ENCODE measurements around the gene DENND1A. TPM values are rescaled to one million over a fixed set of nuclear protein-coding genes. Genes with fewer than 3 reads are reported as not detected.
"Not testable (repeated sequence)": the region's sequence is repeated elsewhere in the genome, so short reads cannot be mapped to it uniquely, and the experiment has no call there.

DENND1A gene
- total and polyA plus RNA-seq, 4 donors = 13.4 to 30.5 (median 28.3) TPM

GRCh38 chr9:123952641-123953495 lies 22.9 kb upstream of the DENND1A start:
- 76% methylated on average over 7 of the region's 9 CpGs for WGBS (ENCODE audit: insufficient coverage)
- H3K27me3 ChIP-seq (ENCODE audit: control insufficient read depth, insufficient read depth, low read length) = no peaks in the 10 kb centered on the region
- DNase-seq (ENCODE audit: low read depth in 4 of 6, low spot score in 6 of 6) = peak in 1 of 6 donors; percentile 34

DNA sequence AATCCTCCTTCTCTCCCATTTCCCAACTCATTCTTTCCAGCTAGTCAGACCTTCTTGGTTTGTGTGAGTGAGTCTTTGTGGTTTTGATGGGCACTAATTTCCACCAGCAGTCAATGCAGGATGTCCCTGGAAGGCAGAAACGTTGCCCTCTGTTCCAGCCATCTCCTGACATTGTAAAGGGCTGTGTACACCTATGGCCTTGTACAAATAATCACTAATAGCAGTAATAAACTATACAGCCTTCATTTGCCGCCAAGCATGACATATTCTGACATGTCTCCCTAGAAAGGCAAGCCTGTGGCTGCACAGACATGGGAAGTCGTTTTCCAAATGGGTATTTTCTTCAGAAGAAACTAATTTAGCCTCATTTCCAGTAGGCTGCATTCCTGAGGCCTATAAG lies 18.4 kb upstream of the DENND1A start:
- Histone ChIP-seq H3K27me3 (ENCODE audit: control insufficient read depth, insufficient read depth, low read length) (no peaks in the 10 kb centered on the region), H3K27ac (ENCODE audit: low read depth, low read length) (no peak overlapping the region), H3K9me3 (ENCODE audit: control insufficient read depth, insufficient read depth, low read length) (no peaks in the 10 kb centered on the region), H3K4me3 (ENCODE audit: low read depth, low read length) (no peak overlapping the region), H3K4me1 (ENCODE audit: control insufficient read depth, insufficient read depth, low read length) (peaks cover 2% of the 10 kb centered on the region), H3K36me3 (ENCODE audit: control insufficient read depth, insufficient read depth, low read length) (no peaks in the 10 kb centered on the region)
- 64% methylated on average over 2 of the region's 3 CpGs for WGBS (ENCODE audit: insufficient coverage)
- no peak for DNase-seq (ENCODE audit: low read depth in 4 of 6, low spot score in 6 of 6)

More at GRCh38 chr9:123952641-123953495, 22.9 kb upstream of the DENND1A start:
- H3K4me1 ChIP-seq (ENCODE audit: control insufficient read depth, insufficient read depth, low read length) = peaks cover 2% of the 10 kb centered on the region
- no peaks in the 10 kb centered on the region for H3K9me3 ChIP-seq (ENCODE audit: control insufficient read depth, insufficient read depth, low read length)
- no peak overlapping the region for H3K27ac ChIP-seq (ENCODE audit: low read depth, low read length)
- H3K4me3 ChIP-seq (ENCODE audit: low read depth, low read length) = no peak overlapping the region
- no peaks in the 10 kb centered on the region for H3K36me3 ChIP-seq (ENCODE audit: control insufficient read depth, insufficient read depth, low read length)

GRCh38 chr9:123947326-123947725 lies 17.4 kb upstream of the DENND1A start:
- H3K27ac ChIP-seq (ENCODE audit: low read depth, low read length) = no peak overlapping the region
- H3K4me1 ChIP-seq (ENCODE audit: control insufficient read depth, insufficient read depth, low read length) = no peaks in the 10 kb centered on the region
- DNase-seq (ENCODE audit: low read depth in 4 of 6, low spot score in 6 of 6) = no peak
- no peaks in the 10 kb centered on the region for H3K27me3 ChIP-seq (ENCODE audit: control insufficient read depth, insufficient read depth, low read length)
- no peaks in the 10 kb centered on the region for H3K36me3 ChIP-seq (ENCODE audit: control insufficient read depth, insufficient read depth, low read length)
- no peak overlapping the region for H3K4me3 ChIP-seq (ENCODE audit: low read depth, low read length)
- WGBS (ENCODE audit: insufficient coverage) = no CpG with 5 or more reads among the region's 2 CpGs
- no peaks in the 10 kb centered on the region for H3K9me3 ChIP-seq (ENCODE audit: control insufficient read depth, insufficient read depth, low read length)

- DNase-seq (ENCODE audit: low read depth in 4 of 6, low spot score in 6 of 6) = no peak
- Histone ChIP-seq H3K36me3 (ENCODE audit: control insufficient read depth, insufficient read depth, low read length) (no peaks in the 10 kb centered on the region), H3K27me3 (ENCODE audit: control insufficient read depth, insufficient read depth, low read length) (no peaks in the 10 kb centered on the region), H3K9me3 (ENCODE audit: control insufficient read depth, insufficient read depth, low read length) (no peaks in the 10 kb centered on the region), H3K4me3 (ENCODE audit: low read depth, low read length) (no peak overlapping the region), H3K4me1 (ENCODE audit: control insufficient read depth, insufficient read depth, low read length) (no peaks in the 10 kb centered on the region), H3K27ac (ENCODE audit: low read depth, low read length) (no peak overlapping the region)
- WGBS (ENCODE audit: insufficient coverage) = 82% methylated on average over 3 of the region's 8 CpGs
Observed at GRCh38 chr9:123946101-123946821, 16.3 kb upstream of the DENND1A start.

- WGBS (ENCODE audit: insufficient coverage) = 85% methylated on average over 11 of the region's 12 CpGs
- DNase-seq (ENCODE audit: low read depth in 4 of 6, low spot score in 6 of 6) = no peak
- H3K9me3 ChIP-seq (ENCODE audit: control insufficient read depth, insufficient read depth, low read length) = no peaks in the 10 kb centered on the region
- H3K36me3 ChIP-seq (ENCODE audit: control insufficient read depth, insufficient read depth, low read length) = no peaks in the 10 kb centered on the region
- H3K4me3 ChIP-seq (ENCODE audit: low read depth, low read length) = no peak overlapping the region
- H3K4me1 ChIP-seq (ENCODE audit: control insufficient read depth, insufficient read depth, low read length) = no peaks in the 10 kb centered on the region
- no peak overlapping the region for H3K27ac ChIP-seq (ENCODE audit: low read depth, low read length)
- H3K27me3 ChIP-seq (ENCODE audit: control insufficient read depth, insufficient read depth, low read length) = no peaks in the 10 kb centered on the region
Observed at GRCh38 chr9:123945532-123945931, 15.6 kb upstream of the DENND1A start.

DNA sequence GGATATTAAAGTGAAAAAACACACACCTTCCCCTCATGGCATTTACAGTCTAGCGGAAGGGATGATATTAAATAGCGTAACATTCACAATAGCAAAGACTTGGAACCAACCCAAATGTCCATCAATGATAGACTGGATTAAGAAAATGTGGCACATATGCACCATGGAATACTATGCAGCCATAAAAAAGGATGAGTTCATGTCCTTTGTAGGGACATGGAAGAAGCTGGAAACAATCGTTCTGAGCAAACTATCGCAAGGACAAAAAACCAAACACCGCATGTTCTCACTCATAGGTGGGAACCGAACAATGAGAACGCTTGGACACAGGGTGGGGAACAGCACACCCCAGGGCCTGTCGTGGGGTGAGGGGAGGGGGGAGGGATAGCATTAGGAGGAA lies 14.5 kb upstream of the DENND1A start:
- not testable (repeated sequence) for DNase-seq (ENCODE audit: low read depth in 4 of 6, low spot score in 6 of 6); H3K9me3 ChIP-seq (ENCODE audit: control insufficient read depth, insufficient read depth, low read length); H3K36me3 ChIP-seq (ENCODE audit: control insufficient read depth, insufficient read depth, low read length); H3K4me1 ChIP-seq (ENCODE audit: control insufficient read depth, insufficient read depth, low read length); H3K4me3 ChIP-seq (ENCODE audit: low read depth, low read length); H3K27ac ChIP-seq (ENCODE audit: low read depth, low read length); H3K27me3 ChIP-seq (ENCODE audit: control insufficient read depth, insufficient read depth, low read length)
- WGBS (ENCODE audit: insufficient coverage) = 90% methylated on average over 6 of the region's 8 CpGs

DNA sequence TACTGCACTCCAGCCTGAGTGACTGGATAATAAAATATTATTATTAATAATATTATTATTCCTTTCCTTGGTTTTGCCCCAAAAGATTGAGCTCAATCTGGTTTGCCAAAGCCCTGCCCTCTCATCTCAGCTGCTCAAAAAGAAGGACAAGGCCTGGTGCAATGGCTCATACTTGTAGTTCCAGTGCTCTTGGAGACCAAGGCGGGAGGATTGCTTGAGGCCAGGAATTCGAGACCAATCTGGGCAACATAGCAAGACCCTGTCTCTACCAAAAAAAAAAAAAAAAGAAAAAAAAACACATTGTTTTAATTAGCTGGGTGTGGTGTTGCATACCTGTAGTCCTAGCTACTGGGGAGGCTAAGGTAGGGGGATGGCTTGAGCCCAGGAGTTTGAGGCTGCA lies 13.7 kb upstream of the DENND1A start:
- H3K27ac ChIP-seq (ENCODE audit: low read depth, low read length) = no peak overlapping the region
- H3K9me3 ChIP-seq (ENCODE audit: control insufficient read depth, insufficient read depth, low read length) = no peaks in the 10 kb centered on the region
- no CpG with 5 or more reads among the region's 2 CpGs for WGBS (ENCODE audit: insufficient coverage)
- H3K4me1 ChIP-seq (ENCODE audit: control insufficient read depth, insufficient read depth, low read length) = no peaks in the 10 kb centered on the region
- no peaks in the 10 kb centered on the region for H3K36me3 ChIP-seq (ENCODE audit: control insufficient read depth, insufficient read depth, low read length)
- DNase-seq (ENCODE audit: low read depth in 4 of 6, low spot score in 6 of 6) = no peak
- no peak overlapping the region for H3K4me3 ChIP-seq (ENCODE audit: low read depth, low read length)
- H3K27me3 ChIP-seq (ENCODE audit: control insufficient read depth, insufficient read depth, low read length) = no peaks in the 10 kb centered on the region

DNA sequence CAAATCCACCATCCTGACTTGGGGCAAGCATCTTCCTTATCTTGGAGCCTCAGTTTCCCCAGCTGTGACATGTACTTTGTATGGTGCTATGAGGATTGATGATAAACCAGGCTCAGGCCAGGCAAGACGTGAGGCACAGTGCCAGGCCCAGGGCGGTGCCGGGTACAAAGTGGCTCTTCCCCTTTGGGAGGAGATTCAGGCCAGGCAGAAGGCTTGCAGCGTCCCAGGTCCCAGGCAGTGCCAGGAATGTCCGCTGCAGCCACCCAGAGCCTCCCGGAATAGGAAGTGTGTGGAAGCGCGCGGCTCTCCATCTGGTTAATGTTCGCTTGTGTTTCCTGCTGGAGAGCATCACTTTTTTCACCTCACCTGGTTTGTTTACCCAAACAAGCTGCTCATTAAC lies 12.6 kb upstream of the DENND1A start:
- no peaks in the 10 kb centered on the region for H3K36me3 ChIP-seq (ENCODE audit: control insufficient read depth, insufficient read depth, low read length)
- H3K4me1 ChIP-seq (ENCODE audit: control insufficient read depth, insufficient read depth, low read length) = no peaks in the 10 kb centered on the region
- no peaks in the 10 kb centered on the region for H3K9me3 ChIP-seq (ENCODE audit: control insufficient read depth, insufficient read depth, low read length)
- H3K27me3 ChIP-seq (ENCODE audit: control insufficient read depth, insufficient read depth, low read length) = no peaks in the 10 kb centered on the region
- no peak overlapping the region for H3K4me3 ChIP-seq (ENCODE audit: low read depth, low read length)
- WGBS (ENCODE audit: insufficient coverage) = 79% methylated on average over 6 of the region's 10 CpGs
- DNase-seq (ENCODE audit: low read depth in 4 of 6, low spot score in 6 of 6) = peak in 1 of 6 donors; percentile 18
- H3K27ac ChIP-seq (ENCODE audit: low read depth, low read length) = no peak overlapping the region

- DNase-seq (ENCODE audit: low read depth in 4 of 6, low spot score in 6 of 6) = peak in 2 of 6 donors; percentile 59 to 69
- WGBS (ENCODE audit: insufficient coverage) = 90% methylated on average over 2 of the region's 7 CpGs
- H3K27ac ChIP-seq (ENCODE audit: low read depth, low read length) = no peak overlapping the region
Observed at GRCh38 chr9:123941524-123942070, 11.7 kb upstream of the DENND1A start.

More at GRCh38 chr9:123941524-123942070, 11.7 kb upstream of the DENND1A start:
- H3K27me3 ChIP-seq (ENCODE audit: control insufficient read depth, insufficient read depth, low read length) = no peaks in the 10 kb centered on the region
- no peaks in the 10 kb centered on the region for H3K9me3 ChIP-seq (ENCODE audit: control insufficient read depth, insufficient read depth, low read length)
- no peaks in the 10 kb centered on the region for H3K4me1 ChIP-seq (ENCODE audit: control insufficient read depth, insufficient read depth, low read length)
- no peak overlapping the region for H3K4me3 ChIP-seq (ENCODE audit: low read depth, low read length)
- H3K36me3 ChIP-seq (ENCODE audit: control insufficient read depth, insufficient read depth, low read length) = no peaks in the 10 kb centered on the region

Data from spinal cord (tissue), 10 donors.